Keratinocyte (primary cell): ENCODE data around the gene CHST8. TPM values are rescaled to one million over a fixed set of nuclear protein-coding genes. Genes with fewer than 3 reads are reported as not detected.

Experiments
- DNase-seq: peaks from one replicate; pipeline ENCODE4 v3.0.0-alpha.2; 2011; ENCODE audit warnings: low read depth, missing footprints, low spot score
- FAIRE-seq: peaks from 2 replicates; lab custom pipeline; 2011; peaks lifted over from hg19 to GRCh38; lab: Jason Lieb, UNC
- H2AFZ ChIP-seq: 2 replicates; pipeline ENCODE4 v1.6.0; 2012; ENCODE audit warnings: low read length, control low read depth, inconsistent platforms; ENCODE audit not compliant: control insufficient read depth
- H3K27ac ChIP-seq: 2 replicates; pipeline ENCODE4 v1.5.1; 2011; ENCODE audit warnings: low read length; ENCODE audit not compliant: control insufficient read depth, insufficient read depth
- H3K27me3 ChIP-seq: 3 replicates; pipeline ENCODE4 v1.6.0; 2011; ENCODE audit warnings: low read length; ENCODE audit not compliant: control insufficient read depth, insufficient read depth; ENCODE audit errors: extremely low read depth
- H3K36me3 ChIP-seq, 2 experiments: 2 replicates in 1 of 2; 3 replicates in 1 of 2; pipeline ENCODE4 v1.5.1; 2011; ENCODE audit warnings: low read length in 2 of 2, mild to moderate bottlenecking in 1 of 2; ENCODE audit not compliant: control insufficient read depth in 2 of 2, insufficient read depth in 2 of 2; ENCODE audit errors: extremely low read depth in 1 of 2
- H3K4me1 ChIP-seq: 3 replicates; pipeline ENCODE4 v1.5.1; 2011; ENCODE audit warnings: low read length; ENCODE audit not compliant: control insufficient read depth, insufficient read depth; ENCODE audit errors: extremely low read depth
- H3K4me2 ChIP-seq: 3 replicates; pipeline ENCODE4 v1.6.0; 2011; ENCODE audit warnings: low read depth, low read length; ENCODE audit not compliant: control insufficient read depth, insufficient read depth; ENCODE audit errors: extremely low read depth
- H3K4me3 ChIP-seq, 3 experiments: fragments of 200-600 bp in 1 of 3; sonication (generic) in 1 of 3; 2 replicates in 2 of 3; 3 replicates in 1 of 3; pipeline ENCODE4 v1.5.1; 2011 to 2016; ENCODE audit warnings: low read length in 3 of 3, mild to moderate bottlenecking in 3 of 3, control low read depth in 2 of 3, inconsistent platforms in 1 of 3, low read depth in 1 of 3, mixed read lengths in 1 of 3, mixed run types in 1 of 3, moderate library complexity in 1 of 3; ENCODE audit not compliant: control insufficient read depth in 2 of 3, insufficient read depth in 2 of 3; ENCODE audit errors: extremely low read depth in 1 of 3
- H3K79me2 ChIP-seq: 2 replicates; pipeline ENCODE4 v1.6.0; 2012; ENCODE audit warnings: low read length; ENCODE audit not compliant: control insufficient read depth, insufficient read depth
- H3K9ac ChIP-seq: 3 replicates; pipeline ENCODE4 v1.6.0; 2011; ENCODE audit warnings: low read length; ENCODE audit not compliant: control insufficient read depth, insufficient read depth; ENCODE audit errors: extremely low read depth
- H3K9me1 ChIP-seq: 3 replicates; pipeline ENCODE4 v1.6.0; 2011; ENCODE audit warnings: low read length; ENCODE audit not compliant: control insufficient read depth, insufficient read depth; ENCODE audit errors: extremely low read depth
- H3K9me3 ChIP-seq: 2 replicates; pipeline ENCODE4 v1.5.1; 2012; ENCODE audit warnings: low read depth, low read length; ENCODE audit not compliant: control insufficient read depth
- H4K20me1 ChIP-seq: 3 replicates; pipeline ENCODE4 v1.6.0; 2011; ENCODE audit warnings: low read length; ENCODE audit not compliant: control insufficient read depth, insufficient read depth; ENCODE audit errors: extremely low read depth
- EZH2 ChIP-seq: IDR thresholded peaks from one replicate; pipeline ENCODE4 v1.6.1; 2012; ENCODE audit warnings: inconsistent platforms, mild to moderate bottlenecking, low read length, moderate library complexity
- dilution Hi-C: fragments of 300-500 bp; cut with MboI; formaldehyde crosslinking; loops from one replicate; pipeline ENCODE4 v1.7.0; 2020; ENCODE audit warnings: low sequenced_read_pairs; ENCODE audit not compliant: extremely low pct_ligation_motif_present
- polyA plus RNA-seq, 5 experiments: library from polyadenylated mRNA; depleted of rRNA in 3 of 5; stranded (reverse) in 3 of 5; stranded (forward) in 1 of 5; unstranded in 1 of 5; fragments of >200 nt; gene quantifications; 1 replicate in 1 of 5; 2 replicates in 3 of 5; 3 replicates in 1 of 5; pipeline versions ENCODE4 v1.2.1 to v1.2.3, GENCODE V29; 2011 to 2012; ENCODE audit warnings: missing spikeins in 2 of 5, low read depth in 1 of 5, low replicate concordance in 1 of 5
- TF ChIP-seq, protein P1 (sequence below), 3 experiments: IDR thresholded peaks in 1 of 3; conservative IDR thresholded peaks in 1 of 3; optimal IDR thresholded peaks in 1 of 3; 2 replicates in 2 of 3; 3 replicates in 1 of 3; pipeline versions ENCODE3 to v1.5.1; 2011; ENCODE audit warnings: low read length in 3 of 3, mild to moderate bottlenecking in 3 of 3, moderate library complexity in 2 of 3, control low read depth in 1 of 3, inconsistent platforms in 1 of 3; ENCODE audit not compliant: insufficient read depth in 2 of 3; ENCODE audit errors: extremely low read depth in 1 of 3

CHST8 gene
- polyA plus RNA-seq, 1 donor (not counting 4 experiments of a cell fraction or from before 2014, with no cell fraction given): not detected

DNA sequence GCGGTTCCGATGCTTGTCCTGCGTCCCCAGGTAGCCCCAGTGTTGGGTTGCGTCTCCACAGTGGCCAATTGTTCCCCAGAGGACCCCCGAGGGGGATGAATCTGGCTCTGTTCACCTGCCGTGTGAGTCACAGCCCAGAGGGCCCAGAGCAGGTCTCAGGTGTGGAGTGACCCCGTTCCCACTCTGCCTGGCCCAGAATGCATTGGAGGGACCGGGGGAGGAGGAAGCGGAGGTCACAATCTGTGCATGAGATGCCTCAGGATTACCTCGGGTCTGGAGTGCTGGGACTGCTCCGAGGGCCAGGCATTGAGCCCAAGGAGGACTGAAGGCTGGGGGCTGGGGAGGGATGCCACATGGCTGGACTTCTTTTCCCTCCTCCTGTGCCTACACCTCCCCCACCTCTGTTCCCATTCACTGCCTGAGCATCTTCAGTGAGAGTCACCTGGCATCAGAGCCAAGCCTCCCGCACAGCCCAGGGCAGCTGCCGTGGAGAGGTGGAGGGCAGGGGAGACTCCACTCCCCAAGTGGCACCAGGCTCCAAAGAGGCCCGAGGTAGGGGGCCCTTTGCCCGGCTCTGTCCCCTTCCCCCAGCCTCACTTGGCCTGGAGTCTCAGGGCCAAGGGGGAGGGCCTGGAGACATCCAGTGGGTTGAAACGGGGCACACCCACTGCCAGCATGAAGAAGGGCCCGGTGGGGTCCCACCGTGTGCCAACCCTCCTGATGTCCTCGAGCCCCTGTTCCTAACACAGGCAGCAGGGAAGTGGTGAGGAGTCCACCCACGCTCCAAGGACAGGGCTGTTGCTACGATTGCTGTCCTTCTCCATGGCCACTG, 81.1 kb downstream of the CHST8 start:
- H2AFZ ChIP-seq: no peak overlapping the region
- no peaks in the 10 kb centered on the region for H3K27me3 ChIP-seq
- FAIRE-seq (no peak), DNase-seq (no peak)
- no peak overlapping the region for H3K9ac ChIP-seq
- no peaks in the 10 kb centered on the region for H3K9me1 ChIP-seq
- no peak overlapping the region for H3K27ac ChIP-seq
- H3K79me2 ChIP-seq: no peaks in the 10 kb centered on the region
- H3K4me1 ChIP-seq: no peaks in the 10 kb centered on the region
- H4K20me1 ChIP-seq: no peaks in the 10 kb centered on the region
- no peaks in the 10 kb centered on the region for H3K36me3 ChIP-seq
- dilution Hi-C loops: no loop called here
- H3K9me3 ChIP-seq: no peaks in the 10 kb centered on the region
- no peak overlapping the region for H3K4me3 ChIP-seq
- no peak overlapping the region for H3K4me2 ChIP-seq
- no peak for TF ChIP-seq EZH2
- TF ChIP-seq, protein P1, sequence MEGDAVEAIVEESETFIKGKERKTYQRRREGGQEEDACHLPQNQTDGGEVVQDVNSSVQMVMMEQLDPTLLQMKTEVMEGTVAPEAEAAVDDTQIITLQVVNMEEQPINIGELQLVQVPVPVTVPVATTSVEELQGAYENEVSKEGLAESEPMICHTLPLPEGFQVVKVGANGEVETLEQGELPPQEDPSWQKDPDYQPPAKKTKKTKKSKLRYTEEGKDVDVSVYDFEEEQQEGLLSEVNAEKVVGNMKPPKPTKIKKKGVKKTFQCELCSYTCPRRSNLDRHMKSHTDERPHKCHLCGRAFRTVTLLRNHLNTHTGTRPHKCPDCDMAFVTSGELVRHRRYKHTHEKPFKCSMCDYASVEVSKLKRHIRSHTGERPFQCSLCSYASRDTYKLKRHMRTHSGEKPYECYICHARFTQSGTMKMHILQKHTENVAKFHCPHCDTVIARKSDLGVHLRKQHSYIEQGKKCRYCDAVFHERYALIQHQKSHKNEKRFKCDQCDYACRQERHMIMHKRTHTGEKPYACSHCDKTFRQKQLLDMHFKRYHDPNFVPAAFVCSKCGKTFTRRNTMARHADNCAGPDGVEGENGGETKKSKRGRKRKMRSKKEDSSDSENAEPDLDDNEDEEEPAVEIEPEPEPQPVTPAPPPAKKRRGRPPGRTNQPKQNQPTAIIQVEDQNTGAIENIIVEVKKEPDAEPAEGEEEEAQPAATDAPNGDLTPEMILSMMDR (optimal IDR thresholded peaks at IDR 0.05 in 1 of 3, IDR thresholded peaks at IDR 0.05 in 1 of 3, conservative IDR thresholded peaks at IDR 0.05 in 1 of 3; ENCODE audit: extremely low read depth in 1 of 3, insufficient read depth in 2 of 3, low read length in 3 of 3): no peak

DNA sequence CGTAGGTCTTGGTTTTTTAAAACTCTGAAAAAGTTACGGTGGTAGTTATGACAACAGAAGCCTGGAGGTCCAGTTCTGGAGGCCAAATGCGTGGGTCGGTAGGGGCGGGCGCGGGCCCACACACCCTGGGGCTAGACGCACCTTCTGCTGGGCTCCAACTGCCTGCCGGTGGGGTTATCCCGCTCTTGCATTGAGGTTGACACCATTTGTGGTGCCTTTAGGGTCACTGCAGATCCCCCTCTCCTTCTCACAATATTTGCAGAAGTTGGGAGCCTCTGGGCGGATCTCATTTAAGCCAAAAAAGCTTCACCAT, 81.6 kb downstream of the CHST8 start:
- H3K4me3 ChIP-seq: no peak overlapping the region
- H3K9me1 ChIP-seq: no peaks in the 10 kb centered on the region
- no peaks in the 10 kb centered on the region for H3K79me2 ChIP-seq
- H3K9me3 ChIP-seq: no peaks in the 10 kb centered on the region
- no peak for FAIRE-seq
- no peaks in the 10 kb centered on the region for H4K20me1 ChIP-seq
- no peaks in the 10 kb centered on the region for H3K4me1 ChIP-seq
- no peaks in the 10 kb centered on the region for H3K27me3 ChIP-seq
- H3K27ac ChIP-seq: no peak overlapping the region
- no peak overlapping the region for H3K4me2 ChIP-seq
- no peak for TF ChIP-seq EZH2
- TF ChIP-seq, protein P1 (optimal IDR thresholded peaks at IDR 0.05 in 1 of 3, IDR thresholded peaks at IDR 0.05 in 1 of 3, conservative IDR thresholded peaks at IDR 0.05 in 1 of 3; ENCODE audit: extremely low read depth in 1 of 3, insufficient read depth in 2 of 3, low read length in 3 of 3): no peak
- dilution Hi-C loops: no loop called here
- H2AFZ ChIP-seq: no peak overlapping the region
- no peaks in the 10 kb centered on the region for H3K36me3 ChIP-seq
- no peak overlapping the region for H3K9ac ChIP-seq
- no peak for DNase-seq
